Measurements from ENCODE around the gene TTC34.
A peak's percentile ranks its signal among the peaks of the same experiment; 100 is the strongest.

Gene TTC34

DNA sequence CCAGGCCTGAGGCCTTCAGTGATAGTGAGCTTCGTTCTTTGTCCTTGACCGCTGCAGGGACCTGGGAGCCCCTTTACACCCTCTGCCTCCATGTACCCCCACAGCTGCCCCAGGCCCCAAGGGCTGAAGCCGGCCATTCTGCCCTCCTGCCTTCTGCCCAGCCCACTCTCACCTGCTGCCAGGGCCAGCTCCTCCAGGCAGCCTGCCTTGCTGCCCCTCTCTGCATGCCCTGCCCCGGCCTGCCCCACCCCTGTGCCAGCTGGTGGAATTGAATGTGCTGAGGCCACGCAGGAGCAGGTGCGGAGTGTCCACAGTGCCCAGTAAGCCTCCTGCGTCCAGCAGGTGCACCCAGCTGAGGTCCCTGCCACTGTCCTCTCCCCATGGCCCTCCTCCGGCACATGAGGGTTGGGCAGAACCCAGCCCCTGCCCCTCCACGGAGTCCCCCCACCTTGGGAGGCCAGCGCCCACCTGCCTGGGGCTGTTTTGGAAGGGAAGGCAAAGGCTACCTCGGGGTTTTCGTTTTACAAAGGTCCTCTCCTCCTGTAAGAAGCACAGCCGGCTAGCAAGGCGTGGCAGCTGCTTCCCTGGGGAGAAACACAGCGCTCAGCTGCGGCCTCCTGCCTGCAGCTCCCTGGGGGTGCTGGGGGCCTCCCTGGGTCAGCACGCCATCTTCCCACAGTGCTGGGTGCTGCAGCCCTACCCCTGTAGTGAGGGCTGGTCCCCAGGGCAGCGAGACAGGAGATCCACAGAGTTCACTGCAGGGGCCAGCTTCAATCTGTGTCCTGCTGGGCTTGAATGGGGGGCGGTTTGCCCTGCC lies 189.7 kb downstream of the TTC34 start:
- peaks cover 28% of the 10 kb centered on the region for H3K9me3 Mint-ChIP-seq
- no peaks in the 10 kb centered on the region for H3K4me1 Mint-ChIP-seq (ENCODE audit: low read depth)
- no peak overlapping the region for H3K4me3 Mint-ChIP-seq
- H3K36me3 Mint-ChIP-seq (ENCODE audit: low read depth) = no peaks in the 10 kb centered on the region
- H3K27me3 Mint-ChIP-seq = peaks cover 31% of the 10 kb centered on the region
- no peak overlapping the region for H3K27ac Mint-ChIP-seq
- intact Hi-C loops (cut with micrococcal nuclease) = no loop called here

DNA sequence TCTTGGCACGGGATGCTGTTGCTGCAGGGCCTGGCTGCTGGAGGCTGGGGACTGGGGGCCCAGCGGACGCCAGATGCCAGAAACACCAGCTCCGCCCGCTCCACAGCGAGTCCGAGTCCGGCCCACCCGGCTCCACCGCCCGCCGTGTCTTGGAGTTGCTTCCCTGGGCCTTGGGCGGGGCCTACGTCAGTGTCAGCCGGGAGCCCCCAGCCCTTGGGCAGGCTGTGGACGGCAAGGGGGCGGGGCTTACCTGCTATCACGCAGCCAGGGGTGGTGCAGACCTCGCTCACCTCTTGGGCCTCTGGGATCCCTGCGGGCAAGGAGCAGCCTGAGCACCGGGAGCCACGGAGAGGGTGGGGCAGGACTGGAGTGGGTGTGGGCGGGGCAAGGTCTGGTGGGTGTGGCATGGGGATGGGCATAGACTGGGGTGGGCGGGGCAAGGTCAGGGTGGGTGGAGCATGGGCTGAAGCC lies 190.4 kb downstream of the TTC34 start:
- peaks cover 23% of the 10 kb centered on the region for H3K9me3 Mint-ChIP-seq
- H3K27me3 Mint-ChIP-seq = peaks cover 28% of the 10 kb centered on the region
- intact Hi-C loops (cut with micrococcal nuclease) = no loop called here

DNA sequence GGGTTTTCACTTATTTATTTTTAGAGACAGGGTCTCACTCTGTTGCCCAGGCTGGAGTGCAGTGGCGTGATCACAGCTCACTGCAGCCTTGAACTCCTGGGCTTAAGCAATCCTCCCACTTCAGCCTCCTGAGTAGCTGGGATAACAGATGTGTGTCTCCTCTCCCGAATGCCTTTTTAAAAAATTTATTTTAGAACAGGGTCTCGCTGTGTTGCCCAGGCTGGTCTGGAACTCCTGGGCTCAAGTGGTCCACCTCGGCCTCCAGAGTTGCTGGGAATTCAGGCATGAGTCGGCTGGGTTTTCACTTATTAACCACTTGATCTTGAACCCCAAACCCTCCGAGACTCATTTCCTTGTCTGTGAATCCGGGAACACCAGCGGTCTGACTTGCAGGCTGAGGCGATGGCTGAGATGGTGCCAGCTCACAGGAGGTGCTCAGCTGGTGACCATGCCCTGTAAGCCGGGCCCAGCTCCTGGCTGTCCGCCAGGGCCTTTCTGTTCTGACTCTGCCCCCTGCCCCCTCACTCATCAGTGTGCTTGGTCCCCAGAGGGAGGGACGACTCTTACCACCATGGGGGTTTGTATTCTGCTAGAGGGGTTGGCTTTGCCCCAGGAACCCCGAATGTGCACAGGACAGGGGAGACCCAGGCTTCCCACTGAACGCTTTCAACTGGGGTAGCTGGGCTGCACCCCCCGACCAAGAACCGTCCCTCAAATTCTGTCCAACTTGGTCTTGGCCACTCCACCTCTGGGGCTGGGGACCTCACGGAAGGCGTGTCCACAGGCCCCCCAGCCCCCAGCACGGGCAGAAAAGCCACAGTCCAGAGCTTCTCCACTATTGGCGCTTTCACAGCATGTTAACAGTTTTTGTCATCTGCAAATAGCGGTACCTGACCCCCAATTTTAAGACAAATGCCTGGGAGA lies 191.2 kb downstream of the TTC34 start:
- intact Hi-C loops (cut with micrococcal nuclease) = no loop called here
- H3K36me3 Mint-ChIP-seq (ENCODE audit: low read depth) = no peaks in the 10 kb centered on the region
- no peak overlapping the region for H3K4me3 Mint-ChIP-seq
- peaks cover 28% of the 10 kb centered on the region for H3K27me3 Mint-ChIP-seq
- no peaks in the 10 kb centered on the region for H3K4me1 Mint-ChIP-seq (ENCODE audit: low read depth)
- peaks cover 15% of the 10 kb centered on the region for H3K9me3 Mint-ChIP-seq
- H3K27ac Mint-ChIP-seq = no peak overlapping the region

More for the DNA sequence above, 190.4 kb downstream of the TTC34 start:
- Mint-ChIP-seq H3K27ac (no peak overlapping the region), H3K4me1 (ENCODE audit: low read depth) (no peaks in the 10 kb centered on the region), H3K36me3 (ENCODE audit: low read depth) (no peaks in the 10 kb centered on the region), H3K4me3 (peak overlapping the region; percentile 51)

DNA sequence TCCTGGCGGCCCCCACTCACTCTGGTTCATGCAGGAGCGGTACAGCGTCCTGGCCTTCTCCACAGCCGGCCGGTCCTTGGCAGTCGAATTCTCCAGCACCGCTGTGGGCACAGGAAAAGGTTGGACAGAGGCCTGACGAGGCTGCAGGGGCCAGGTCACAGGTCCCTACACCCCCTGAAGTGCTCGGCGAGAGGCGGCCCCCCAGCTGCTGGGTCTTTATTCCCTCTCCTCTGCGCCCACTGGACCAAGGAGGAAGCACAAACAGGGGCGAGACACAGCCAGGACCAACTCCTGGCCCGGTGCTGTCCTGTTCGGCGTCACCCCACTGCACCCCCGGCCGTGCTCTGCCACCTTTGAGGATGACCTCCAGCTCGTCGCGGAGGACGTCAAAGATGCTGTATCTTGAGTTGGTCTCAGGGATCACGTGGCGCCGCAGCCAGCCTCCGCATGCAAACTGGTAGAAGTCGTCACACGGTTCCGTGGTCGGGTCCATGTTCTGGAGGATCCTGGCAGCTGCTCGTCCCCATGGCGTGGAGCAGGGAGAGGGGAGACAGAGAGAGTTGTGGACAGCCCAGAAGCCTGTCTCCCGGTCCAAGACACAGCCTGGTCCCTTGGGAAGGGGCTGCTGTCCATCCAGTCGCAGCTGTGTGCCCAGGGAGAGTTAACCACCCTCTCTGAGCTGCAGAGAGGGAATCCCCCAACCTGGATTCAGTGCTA lies 192.0 kb downstream of the TTC34 start:
- Mint-ChIP-seq H3K9me3 (peaks cover 15% of the 10 kb centered on the region), H3K36me3 (ENCODE audit: low read depth) (no peaks in the 10 kb centered on the region), H3K27me3 (peaks cover 26% of the 10 kb centered on the region), H3K4me3 (no peak overlapping the region), H3K4me1 (ENCODE audit: low read depth) (no peaks in the 10 kb centered on the region), H3K27ac (no peak overlapping the region)
- intact Hi-C loops (cut with micrococcal nuclease) = no loop called here

DNA sequence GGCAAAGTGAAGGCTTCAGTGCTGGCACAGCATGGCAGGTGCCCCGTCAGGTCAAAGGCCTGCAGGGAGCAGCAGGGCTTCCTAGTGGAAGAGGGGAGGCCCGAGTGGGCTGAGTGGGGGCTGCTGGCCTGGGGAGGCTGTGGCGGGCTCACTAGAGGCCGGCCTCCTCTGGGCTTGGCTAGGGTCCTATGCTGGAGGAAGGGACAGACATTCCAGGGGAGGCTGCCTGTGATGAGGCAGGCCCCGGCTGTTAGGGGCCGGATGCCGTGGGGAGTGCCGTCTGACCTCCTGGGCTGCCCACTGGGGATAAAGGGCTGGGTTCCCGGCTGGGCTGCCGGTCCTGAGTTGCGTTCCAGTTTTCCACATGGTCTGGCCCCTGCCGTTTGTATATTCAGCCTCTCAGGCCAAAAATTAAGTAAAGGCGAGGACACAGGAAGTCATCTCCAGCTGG lies 193.8 kb downstream of the TTC34 start:
- no peak overlapping the region for H3K27ac Mint-ChIP-seq
- peaks cover 17% of the 10 kb centered on the region for H3K27me3 Mint-ChIP-seq
- H3K4me3 Mint-ChIP-seq = no peak overlapping the region
- H3K9me3 Mint-ChIP-seq = no peaks in the 10 kb centered on the region
- intact Hi-C loops (cut with micrococcal nuclease) = no loop called here
- no peaks in the 10 kb centered on the region for H3K4me1 Mint-ChIP-seq (ENCODE audit: low read depth)
- no peaks in the 10 kb centered on the region for H3K36me3 Mint-ChIP-seq (ENCODE audit: low read depth)

DNA sequence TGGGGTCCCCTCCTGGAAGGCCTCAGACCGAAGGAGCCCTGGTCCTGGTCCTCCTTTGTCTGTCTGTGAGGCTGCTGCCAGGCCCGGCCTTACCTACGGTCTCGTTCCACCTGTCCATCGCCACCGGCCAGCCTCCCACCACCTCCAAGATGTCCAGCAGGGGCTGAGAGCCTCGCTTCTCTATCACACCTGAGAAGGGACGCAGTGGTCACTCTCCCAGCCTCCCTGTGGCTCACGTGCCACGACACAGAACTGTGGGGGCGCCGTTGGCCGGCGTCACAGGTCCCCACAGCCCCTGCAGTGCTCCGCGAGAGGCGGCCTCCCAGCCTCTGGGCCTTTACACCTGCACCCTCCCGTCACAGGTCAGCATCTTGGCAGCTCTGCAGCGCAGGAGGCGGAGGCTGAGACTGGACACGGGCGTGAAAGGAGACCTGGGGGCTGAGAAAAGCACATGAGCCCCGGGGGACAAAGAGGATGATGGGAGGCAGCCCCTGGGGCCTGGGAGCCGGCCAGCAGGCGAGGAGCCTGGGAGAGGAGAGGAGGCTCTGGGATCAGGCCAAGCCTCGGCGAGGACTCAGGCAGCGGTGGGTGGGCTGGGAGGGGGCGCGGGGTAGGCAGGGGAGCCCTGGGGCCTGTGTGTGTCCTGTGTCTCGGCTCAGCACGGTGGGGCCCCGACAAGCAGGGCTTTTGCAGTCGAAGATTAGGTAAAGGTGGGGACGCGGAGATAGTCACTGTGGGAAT lies 194.4 kb downstream of the TTC34 start:
- H3K27me3 Mint-ChIP-seq = peaks cover 21% of the 10 kb centered on the region
- H3K9me3 Mint-ChIP-seq = no peaks in the 10 kb centered on the region
- H3K4me3 Mint-ChIP-seq = no peak overlapping the region
- no peaks in the 10 kb centered on the region for H3K36me3 Mint-ChIP-seq (ENCODE audit: low read depth)
- H3K4me1 Mint-ChIP-seq (ENCODE audit: low read depth) = no peaks in the 10 kb centered on the region
- intact Hi-C loops (cut with micrococcal nuclease) = no loop called here
- H3K27ac Mint-ChIP-seq = no peak overlapping the region

DNA sequence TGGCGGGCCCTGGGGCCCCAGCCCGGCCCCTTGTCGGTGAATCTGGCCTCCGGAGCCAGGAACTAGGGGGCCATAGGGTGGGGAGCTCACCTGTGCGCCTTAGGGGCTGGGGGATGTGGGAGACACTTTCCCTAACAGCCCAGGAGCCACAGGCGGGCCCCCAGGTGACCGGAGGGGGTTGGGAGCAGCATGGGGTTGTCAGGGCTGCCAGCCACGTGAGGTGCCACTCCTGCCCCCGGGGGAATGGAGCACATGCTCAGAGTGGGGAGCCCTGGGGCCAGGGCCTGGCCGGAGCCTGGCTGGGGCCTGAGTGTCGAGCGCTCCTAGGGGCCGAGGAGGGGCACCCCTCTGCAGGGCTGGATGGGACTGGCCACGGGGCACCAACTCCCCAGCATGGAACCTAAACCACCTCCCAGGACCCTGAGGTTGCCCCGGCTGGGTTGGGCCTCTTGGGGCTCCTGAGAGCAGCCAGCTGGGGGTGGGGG lies 195.1 kb downstream of the TTC34 start:
- Mint-ChIP-seq H3K9me3 (no peaks in the 10 kb centered on the region), H3K27me3 (peaks cover 23% of the 10 kb centered on the region), H3K4me3 (no peak overlapping the region), H3K36me3 (ENCODE audit: low read depth) (no peaks in the 10 kb centered on the region), H3K27ac (no peak overlapping the region), H3K4me1 (ENCODE audit: low read depth) (no peaks in the 10 kb centered on the region)
- intact Hi-C loops (cut with micrococcal nuclease) = no loop called here

DNA sequence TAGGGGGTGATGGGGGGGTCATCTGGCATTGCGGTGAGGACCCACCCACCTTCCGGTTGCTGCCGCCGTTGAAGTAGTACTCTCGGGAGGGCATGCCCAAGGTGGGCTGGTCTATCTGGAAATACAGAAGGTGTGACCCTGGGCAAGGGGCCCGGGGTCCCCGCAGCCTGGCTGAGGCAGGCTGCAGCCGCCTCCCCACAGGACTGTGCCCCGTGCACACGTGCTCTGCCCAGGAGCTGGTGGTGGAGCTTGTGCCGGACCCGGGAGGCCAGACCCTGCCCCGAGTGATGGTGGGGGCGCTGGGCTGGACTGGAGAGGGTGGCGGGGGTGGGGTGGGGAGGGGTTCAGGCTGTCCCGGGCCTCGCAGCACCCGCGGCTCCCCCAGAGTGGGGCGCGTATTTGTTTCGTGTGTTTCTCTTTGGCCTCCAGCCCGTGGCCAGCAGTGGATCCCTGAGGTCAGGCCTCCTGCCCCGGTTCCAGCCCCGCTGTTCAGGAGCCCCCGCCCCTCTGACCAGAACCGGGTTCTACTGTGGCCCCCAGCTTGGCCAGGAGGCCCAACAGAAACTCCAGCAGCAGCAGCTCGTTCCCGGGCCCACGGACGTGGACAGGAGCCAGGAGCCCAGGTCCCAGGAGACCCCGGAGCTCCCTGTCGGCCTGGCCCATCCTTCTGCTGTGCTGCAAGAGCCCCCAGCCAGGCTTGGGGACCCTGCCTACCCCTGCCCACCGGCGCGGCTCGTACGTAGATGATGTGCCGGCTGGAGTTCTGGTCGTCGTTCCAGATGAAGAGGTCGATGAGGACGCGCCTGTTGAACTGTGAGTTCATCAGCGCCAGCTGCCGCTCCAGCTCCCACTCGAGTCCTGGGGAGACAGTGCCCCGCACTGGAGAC lies 195.7 kb downstream of the TTC34 start:
- Mint-ChIP-seq H3K4me3 (no peak overlapping the region), H3K4me1 (ENCODE audit: low read depth) (no peaks in the 10 kb centered on the region), H3K27ac (no peak overlapping the region), H3K27me3 (peaks cover 19% of the 10 kb centered on the region), H3K9me3 (no peaks in the 10 kb centered on the region), H3K36me3 (ENCODE audit: low read depth) (no peaks in the 10 kb centered on the region)
- intact Hi-C loops (cut with micrococcal nuclease) = no loop called here

DNA sequence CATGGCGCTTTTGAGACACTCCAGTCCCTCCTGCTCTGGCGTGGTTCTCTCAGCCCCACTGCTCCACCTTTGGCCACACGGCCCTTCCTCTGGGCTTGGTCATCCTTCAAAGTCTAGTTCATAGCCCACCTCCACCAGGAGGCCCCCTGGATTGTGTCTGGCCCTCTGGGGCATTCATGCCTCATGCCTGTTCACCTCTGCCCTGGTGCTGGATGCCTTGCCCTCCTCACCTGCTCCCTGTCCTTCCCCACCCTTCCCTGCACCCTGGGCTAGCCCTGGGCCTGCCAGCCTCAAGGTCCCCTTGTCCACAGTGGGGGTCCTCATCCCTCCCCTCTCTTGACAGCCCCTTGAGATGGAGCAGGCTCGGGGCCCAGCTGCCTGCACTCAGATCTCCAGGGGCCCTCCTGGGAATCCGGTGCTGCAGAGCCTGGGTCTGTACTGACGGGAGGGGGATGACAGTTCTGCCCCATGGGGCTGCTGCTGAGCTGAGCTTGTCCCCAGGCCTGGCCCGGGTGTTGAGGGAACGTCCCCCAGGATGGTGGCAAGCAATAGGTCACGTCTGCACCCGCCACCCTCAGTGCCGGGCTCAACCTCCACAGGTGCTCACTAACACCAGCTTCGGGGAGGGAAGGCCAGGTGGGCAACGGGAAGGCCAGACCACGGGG lies 196.5 kb downstream of the TTC34 start:
- Mint-ChIP-seq H3K4me3 (no peak overlapping the region), H3K9me3 (no peaks in the 10 kb centered on the region), H3K36me3 (ENCODE audit: low read depth) (no peaks in the 10 kb centered on the region)

DNA sequence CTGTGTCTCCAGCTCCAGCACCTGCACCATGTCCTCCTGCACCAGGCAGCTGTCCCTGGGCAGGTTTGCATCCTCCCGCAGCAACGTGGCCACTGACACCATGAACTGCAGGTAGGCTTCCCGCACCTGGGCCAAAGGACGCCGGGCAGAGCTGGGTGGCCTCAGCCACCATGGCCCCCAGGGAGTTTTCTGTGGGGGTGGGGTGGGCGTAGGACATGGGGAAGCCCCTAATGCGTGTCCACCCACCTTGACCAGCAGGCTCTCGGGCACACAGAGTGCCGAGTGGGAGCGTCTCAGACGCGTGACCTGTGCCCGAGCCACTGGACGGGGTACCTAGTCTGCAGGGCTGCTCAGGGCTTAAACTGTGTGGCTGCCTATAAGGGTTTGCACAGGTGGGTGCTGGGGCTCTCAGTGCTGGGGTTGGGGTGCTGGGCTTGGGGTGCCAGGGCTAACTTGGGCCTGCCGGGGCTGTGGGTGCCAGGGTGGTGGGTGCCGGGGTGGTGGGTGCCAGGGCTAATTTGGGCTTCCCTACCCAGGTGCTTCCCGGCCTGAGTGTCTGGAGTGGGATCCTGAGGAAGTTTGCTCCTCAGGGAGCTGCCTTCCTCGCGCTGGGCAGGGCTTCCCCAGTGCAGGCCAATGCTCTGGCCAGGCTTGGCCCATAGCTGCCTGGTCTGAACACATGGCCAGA lies 197.2 kb downstream of the TTC34 start:
- intact Hi-C loops (cut with micrococcal nuclease) = no loop called here
- no peaks in the 10 kb centered on the region for H3K9me3 Mint-ChIP-seq
- peaks cover 11% of the 10 kb centered on the region for H3K27me3 Mint-ChIP-seq
- H3K4me1 Mint-ChIP-seq (ENCODE audit: low read depth) = no peaks in the 10 kb centered on the region
- H3K4me3 Mint-ChIP-seq = no peak overlapping the region
- H3K27ac Mint-ChIP-seq = no peak overlapping the region
- H3K36me3 Mint-ChIP-seq (ENCODE audit: low read depth) = no peaks in the 10 kb centered on the region

More for the DNA sequence above, 196.5 kb downstream of the TTC34 start:
- Mint-ChIP-seq H3K4me1 (ENCODE audit: low read depth) (no peaks in the 10 kb centered on the region), H3K27me3 (peaks cover 15% of the 10 kb centered on the region), H3K27ac (no peak overlapping the region)
- intact Hi-C loops (cut with micrococcal nuclease) = no loop called here

DNA sequence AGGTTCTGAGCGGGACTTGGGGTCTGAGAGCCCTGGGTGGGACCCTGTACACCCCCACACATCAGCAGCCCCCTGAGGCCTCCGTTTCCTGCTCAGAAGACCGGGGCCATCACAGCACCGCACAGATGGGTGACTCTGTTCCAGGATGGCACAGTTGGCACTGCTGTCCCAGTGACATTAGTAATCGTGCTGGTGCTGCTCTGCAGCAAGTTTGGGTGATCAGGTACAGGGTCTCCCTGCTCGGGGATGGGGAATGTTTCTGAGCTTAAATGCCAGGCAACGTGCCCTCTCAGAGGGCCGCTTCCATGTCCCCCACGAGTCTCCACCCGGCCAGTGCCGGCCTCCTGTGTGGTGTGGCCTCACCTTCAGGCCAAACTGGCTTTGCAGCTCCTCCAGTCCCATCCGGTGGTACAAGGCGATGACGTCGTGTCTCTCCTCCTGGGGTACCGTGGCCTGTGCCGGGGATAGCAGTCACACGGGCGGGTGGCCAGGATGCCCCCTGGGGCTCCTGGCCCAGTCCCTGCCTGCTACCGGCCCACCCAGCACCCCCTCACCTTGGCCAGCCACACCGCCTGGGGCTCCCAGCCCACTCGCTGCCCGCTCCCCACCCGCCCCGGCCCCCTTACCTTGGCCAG lies 197.9 kb downstream of the TTC34 start:
- peaks cover 11% of the 10 kb centered on the region for H3K27me3 Mint-ChIP-seq
- no peaks in the 10 kb centered on the region for H3K36me3 Mint-ChIP-seq (ENCODE audit: low read depth)
- intact Hi-C loops (cut with micrococcal nuclease) = no loop called here
- H3K4me1 Mint-ChIP-seq (ENCODE audit: low read depth) = peaks cover 3% of the 10 kb centered on the region
- H3K9me3 Mint-ChIP-seq = no peaks in the 10 kb centered on the region
- no peak overlapping the region for H3K4me3 Mint-ChIP-seq
- H3K27ac Mint-ChIP-seq = no peak overlapping the region
